ENCODE data around the gene KRTAP24-1. TPM values are rescaled to one million over a fixed set of nuclear protein-coding genes. Genes with fewer than 3 reads are reported as not detected.

KRTAP24-1 gene
- total and polyA plus RNA-seq, 2 of the 4 experiments (the other 2 are of a cell fraction), result not detected

DNA sequence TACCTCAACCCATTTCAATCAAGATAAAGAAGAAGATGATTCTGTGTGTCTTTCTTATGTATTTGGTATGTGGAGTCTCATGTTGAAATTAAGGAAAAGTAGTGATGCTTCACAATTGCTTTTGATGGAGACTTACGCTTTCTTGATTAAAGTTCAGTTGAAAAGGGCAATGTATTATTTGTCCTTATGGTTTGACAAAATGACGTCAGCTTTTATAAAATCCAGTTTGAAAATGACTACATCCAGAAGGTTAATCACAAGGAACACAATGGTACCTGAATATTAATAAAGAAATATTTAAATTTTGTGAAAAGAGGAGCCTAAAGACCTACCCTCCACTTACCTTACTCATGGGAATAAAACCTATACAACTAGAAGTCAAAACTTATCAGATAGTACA is 33.0 kb upstream of the KRTAP24-1 start:
- Histone ChIP-seq H3K79me1 (ENCODE audit: low read depth in 1 of 2, low read length in 2 of 2) (no peaks in the 10 kb centered on the region), H3K9me3 (ENCODE audit: control insufficient read depth, insufficient read depth, low read length) (peaks cover 8% of the 10 kb centered on the region), H3K14ac (replicated peaks; ENCODE audit: low read depth, low read length) (no peak overlapping the region), H2BK5ac (ENCODE audit: low read depth, low read length, poor library complexity, severe bottlenecking) (no peak overlapping the region), H2BK15ac (ENCODE audit: low read depth, low read length) (no peak overlapping the region), H3K4me2 (ENCODE audit: low read depth, low read length) (no peak overlapping the region), H3K9me1 (ENCODE audit: insufficient read depth, low read length) (no peaks in the 10 kb centered on the region), H3K18ac (ENCODE audit: low read depth, low read length) (no peak overlapping the region), H3K9ac (ENCODE audit: low read depth, low read length) (no peak overlapping the region), H3K4ac (ENCODE audit: low read depth, low read length) (no peak overlapping the region), H3K23ac (ENCODE audit: low read depth, low read length) (no peak overlapping the region), H4K5ac (ENCODE audit: low read depth, low read length) (no peak overlapping the region), H3K27me3 (ENCODE audit: control insufficient read depth, insufficient read depth, low read length) (no peaks in the 10 kb centered on the region), H4K91ac (ENCODE audit: insufficient read depth, low read depth, low read length) (no peak overlapping the region), H2AFZ (replicated peaks; ENCODE audit: low read length, poor library complexity) (no peak overlapping the region), H4K8ac (ENCODE audit: low read depth in 2 of 2, low read length in 2 of 2) (no peak overlapping the region), H2AK9ac (replicated peaks; ENCODE audit: low read depth, low read length, poor library complexity) (no peak overlapping the region), H3K4me1 (ENCODE audit: control insufficient read depth, insufficient read depth, low read length) (no peaks in the 10 kb centered on the region), H4K20me1 (ENCODE audit: insufficient read depth, low read length) (no peaks in the 10 kb centered on the region), H2BK120ac (ENCODE audit: low read depth, low read length) (no peak overlapping the region), H2AK5ac (ENCODE audit: low read depth, low read length) (no peak overlapping the region), H3K56ac (ENCODE audit: extremely low read depth, insufficient read depth, low read length) (no peak overlapping the region), H3K27ac (ENCODE audit: insufficient read depth, low read length) (no peak overlapping the region), H3K36me3 (ENCODE audit: control insufficient read depth, insufficient read depth, low read length) (no peaks in the 10 kb centered on the region), H2BK20ac (ENCODE audit: low read depth, low read length) (no peak overlapping the region), H3K4me3 (ENCODE audit: insufficient read depth, low read depth, low read length) (no peak overlapping the region)
- ChIA-PET CTCF (no interaction called here), POLR2A (ENCODE audit: unreplicated experiment) (no interaction called here)
- dilution Hi-C loops (cut with HindIII; ENCODE audit: low sequenced_read_pairs, unreplicated experiment) (no loop called here), in situ Hi-C loops (cut with MboI; ENCODE audit: low sequenced_read_pairs) (no loop called here), intact Hi-C loops (cut with micrococcal nuclease) (no loop called here)
- ATAC-seq (ENCODE audit: low read depth) (no peak), DNase-seq (no peak)
- BruUV-seq (replicated peaks), result no TSS peak
- WGBS, 2 experiments (ENCODE audit: extremely low coverage in 2 of 2, insufficient read length in 1 of 2), result no CpG with 5 or more reads among the region's 2 CpGs
- TF ChIP-seq MAFK (IDR thresholded peaks at IDR 0.05; ENCODE audit: low read depth, low read length) (no peak), FOS (IDR thresholded peaks at IDR 0.05; ENCODE audit: low read depth, low read length) (no peak), POLR2A (IDR thresholded peaks at IDR 0.05; ENCODE audit: low read depth, low read length) (no peak), SMC3 (IDR thresholded peaks at IDR 0.05; ENCODE audit: low read depth, low read length) (no peak), CEBPB (IDR thresholded peaks at IDR 0.05; ENCODE audit: low read depth, low read length) (no peak), RAD21 (IDR thresholded peaks at IDR 0.05; ENCODE audit: low read length) (no peak)
- TF ChIP-seq, protein P1, sequence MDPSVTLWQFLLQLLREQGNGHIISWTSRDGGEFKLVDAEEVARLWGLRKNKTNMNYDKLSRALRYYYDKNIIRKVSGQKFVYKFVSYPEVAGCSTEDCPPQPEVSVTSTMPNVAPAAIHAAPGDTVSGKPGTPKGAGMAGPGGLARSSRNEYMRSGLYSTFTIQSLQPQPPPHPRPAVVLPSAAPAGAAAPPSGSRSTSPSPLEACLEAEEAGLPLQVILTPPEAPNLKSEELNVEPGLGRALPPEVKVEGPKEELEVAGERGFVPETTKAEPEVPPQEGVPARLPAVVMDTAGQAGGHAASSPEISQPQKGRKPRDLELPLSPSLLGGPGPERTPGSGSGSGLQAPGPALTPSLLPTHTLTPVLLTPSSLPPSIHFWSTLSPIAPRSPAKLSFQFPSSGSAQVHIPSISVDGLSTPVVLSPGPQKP (IDR thresholded peaks at IDR 0.05; ENCODE audit: borderline replicate concordance, low read depth, low read length), result no peak
